Endothelial cell of umbilical vein (primary cell): ENCODE results near the gene TSGA10IP. TPM values are rescaled to one million over a fixed set of nuclear protein-coding genes. Genes with fewer than 3 reads are reported as not detected.

Experiments used
- BruUV-seq: library from RNA; stranded (reverse); fragments of 400-500 nt; replicated peaks from 2 replicates; lab custom pipeline; 2021; lab: Mats Ljungman, UMichigan
- CTCF ChIA-PET: fragments of 300-600, 350-600 bp; sonication (Branson Sonifier 250); formaldehyde crosslinking; loops from one replicate; lab custom pipeline; 2021; ENCODE audit warnings: antibody characterized with exemption, inconsistent platforms; lab: Charles Lee
- POLR2A ChIA-PET: fragments of 300-600, 350-600 bp; sonication (Branson Sonifier 250); formaldehyde crosslinking; loops from one replicate; lab custom pipeline; 2021; ENCODE audit warnings: antibody characterized with exemption, inconsistent platforms; lab: Charles Lee
- DNase-seq: peaks from one replicate; pipeline ENCODE4 v3.0.0-alpha.2; 2011; ENCODE audit warnings: low read depth, low spot score
- FAIRE-seq: peaks from 2 replicates; lab custom pipeline; 2011; peaks lifted over from hg19 to GRCh38; lab: Jason Lieb, UNC
- H2AFZ ChIP-seq: 2 replicates; pipeline ENCODE4 v1.6.0; 2012; ENCODE audit warnings: low read depth, low read length, control low read depth, inconsistent platforms
- H3K27ac ChIP-seq: 2 replicates; pipeline ENCODE4 v1.5.1; 2011; ENCODE audit warnings: low read depth, mild to moderate bottlenecking, control low read depth, low read length, moderate library complexity; ENCODE audit not compliant: insufficient read depth
- H3K27me3 ChIP-seq, 2 experiments: 2 replicates each; pipeline versions ENCODE4 v1.6.0 to v1.6.1; 2011; ENCODE audit warnings: low read length in 2 of 2, mixed read lengths in 1 of 2; ENCODE audit not compliant: control insufficient read depth in 2 of 2, insufficient read depth in 2 of 2
- H3K36me3 ChIP-seq, 2 experiments: 2 replicates in 1 of 2; 3 replicates in 1 of 2; pipeline ENCODE4 v1.5.1; 2011; ENCODE audit warnings: low read length in 2 of 2, mild to moderate bottlenecking in 1 of 2, moderate library complexity in 1 of 2; ENCODE audit not compliant: control insufficient read depth in 2 of 2, insufficient read depth in 2 of 2; ENCODE audit errors: extremely low read depth in 1 of 2
- H3K4me1 ChIP-seq: 3 replicates; pipeline ENCODE4 v1.5.1; 2011; ENCODE audit warnings: mild to moderate bottlenecking, low read length; ENCODE audit not compliant: control insufficient read depth, insufficient read depth; ENCODE audit errors: extremely low read depth
- H3K4me2 ChIP-seq: 2 replicates; pipeline ENCODE4 v1.6.1; 2011; ENCODE audit warnings: low read length, control low read depth, mixed read lengths; ENCODE audit not compliant: insufficient read depth
- H3K4me3 ChIP-seq, 3 experiments: fragments of 200-600 bp in 1 of 3; sonication (generic), shearing (Covaris generic) in 1 of 3; replicated peaks in 1 of 3; 2 replicates each; pipeline ENCODE4 v1.5.1; 2011 to 2016; ENCODE audit warnings: control low read depth in 3 of 3, low read length in 3 of 3, mild to moderate bottlenecking in 2 of 3, inconsistent platforms in 1 of 3, low read depth in 1 of 3, moderate library complexity in 1 of 3; ENCODE audit not compliant: insufficient read depth in 1 of 3
- H3K79me2 ChIP-seq: 2 replicates; pipeline ENCODE4 v1.6.0; 2012; ENCODE audit warnings: low read length, inconsistent platforms; ENCODE audit not compliant: control insufficient read depth, insufficient read depth
- H3K9ac ChIP-seq: replicated peaks from 2 replicates; pipeline ENCODE3; 2011; ENCODE audit warnings: low read length, control low read depth; ENCODE audit not compliant: insufficient read depth; ENCODE audit errors: extremely low read depth
- H3K9me1 ChIP-seq: replicated peaks from 3 replicates; pipeline ENCODE4 v1.6.0; 2011; ENCODE audit warnings: mild to moderate bottlenecking, low read length; ENCODE audit not compliant: control insufficient read depth, insufficient read depth; ENCODE audit errors: extremely low read depth
- H3K9me3 ChIP-seq: replicated peaks from 2 replicates; pipeline ENCODE4 v1.5.1; 2012; ENCODE audit warnings: low read length, inconsistent platforms; ENCODE audit not compliant: control insufficient read depth, insufficient read depth
- H4K20me1 ChIP-seq: replicated peaks from 2 replicates; pipeline ENCODE3; 2011; ENCODE audit warnings: mild to moderate bottlenecking, low read length; ENCODE audit not compliant: control insufficient read depth, insufficient read depth; ENCODE audit errors: extremely low read depth
- CTCF ChIP-seq, 2 donors: IDR thresholded peaks; 1 replicate in 1 of 2; 2 replicates in 1 of 2; pipeline ENCODE4 v1.5.1; 2011; ENCODE audit warnings: low read length in 2 of 2, mild to moderate bottlenecking in 2 of 2, moderate library complexity in 2 of 2, control low read depth in 1 of 2, inconsistent platforms in 1 of 2, low read depth in 1 of 2; ENCODE audit not compliant: insufficient read depth in 1 of 2; ENCODE audit errors: extremely low read depth in 1 of 2
- EZH2 ChIP-seq: IDR thresholded peaks from 2 replicates; pipeline ENCODE4 v1.6.1; 2012; ENCODE audit warnings: borderline replicate concordance, low read depth, mild to moderate bottlenecking, moderate library complexity, low read length, inconsistent platforms; ENCODE audit not compliant: severe bottlenecking
- FOS ChIP-seq: IDR thresholded peaks from 2 replicates; pipeline ENCODE4 v1.6.1; 2011; ENCODE audit warnings: mild to moderate bottlenecking, low read length, moderate library complexity, borderline replicate concordance; ENCODE audit not compliant: insufficient read depth
- GATA2 ChIP-seq: IDR thresholded peaks from 2 replicates; pipeline ENCODE4 v1.7.0; 2011; ENCODE audit warnings: low read depth, mild to moderate bottlenecking, moderate library complexity, mixed read lengths, low read length; ENCODE audit not compliant: insufficient read length, insufficient read depth
- JUN ChIP-seq: IDR thresholded peaks from 2 replicates; pipeline ENCODE4 v1.6.1; 2011; ENCODE audit warnings: borderline replicate concordance, low read depth; ENCODE audit not compliant: insufficient read length, insufficient read depth
- MAX ChIP-seq: IDR thresholded peaks from 2 replicates; pipeline ENCODE4 v1.6.1; 2011; ENCODE audit not compliant: insufficient read depth, insufficient read length
- MYC ChIP-seq: IDR thresholded peaks from one replicate; pipeline ENCODE4 v1.6.1; 2011; ENCODE audit warnings: mild to moderate bottlenecking, low read depth, low read length
- POLR2A ChIP-seq: IDR thresholded peaks from 2 replicates; pipeline ENCODE4 v1.6.1; 2012; ENCODE audit warnings: low read depth, mild to moderate bottlenecking, control low read depth, low read length
- POLR2AphosphoS5 ChIP-seq: IDR thresholded peaks from 2 replicates; pipeline ENCODE4 v1.6.1; 2012; ENCODE audit warnings: low read depth, mild to moderate bottlenecking, control low read depth, low read length, moderate library complexity; ENCODE audit not compliant: insufficient read depth
- dilution Hi-C: fragments of 300-500 bp; cut with MboI; formaldehyde crosslinking; loops from one replicate; pipeline ENCODE4 v1.15.0; 2019; ENCODE audit warnings: low sequenced_read_pairs; ENCODE audit not compliant: extremely low pct_ligation_motif_present
- intact Hi-C: fragments of 100-400 bp; cut with micrococcal nuclease; formaldehyde crosslinking; loops from one replicate; pipeline ENCODE4 v1.10.0; 2022
- polyA plus RNA-seq, 4 experiments: library from polyadenylated mRNA; depleted of rRNA in 3 of 4; stranded (reverse) in 3 of 4; unstranded in 1 of 4; fragments of >200 nt; gene quantifications; 2 replicates each; pipeline versions ENCODE4 v1.2.1 to v1.2.3, GENCODE V29; 2011 to 2012; ENCODE audit warnings: missing spikeins in 1 of 4
- total RNA-seq: library from RNA; stranded (reverse); gene quantifications from 2 replicates; pipeline ENCODE4 v1.2.3, GENCODE V29; 2021

TSGA10IP gene
- total and polyA plus RNA-seq, 2 donors (not counting 3 experiments of a cell fraction or from before 2014, with no cell fraction given): not detected

GRCh38 chr11:65945941-65946558, 770 bp downstream of the TSGA10IP start:
- Histone ChIP-seq H3K4me3 (no peak overlapping the region), H3K9ac (no peak overlapping the region), H3K27me3 (no peaks in the 10 kb centered on the region), H3K9me3 (no peaks in the 10 kb centered on the region), H2AFZ (no peak overlapping the region), H3K27ac (no peak overlapping the region), H3K4me1 (peaks cover 6% of the 10 kb centered on the region), H4K20me1 (no peaks in the 10 kb centered on the region), H3K79me2 (no peaks in the 10 kb centered on the region), H3K36me3 (no peaks in the 10 kb centered on the region), H3K4me2 (no peak overlapping the region), H3K9me1 (no peaks in the 10 kb centered on the region)
- DNase-seq: no peak
- ChIA-PET POLR2A (no interaction called here), CTCF (interaction anchor here (0.6 to 1.1 kb wide), 3 partner anchors 10 to 14 kb away, joined by 3 read pairs; no protein-coding TSS in a partner anchor)
- intact Hi-C loops (no loop called here), dilution Hi-C loops (no loop called here)
- FAIRE-seq: no peak
- no TSS peak for BruUV-seq
- no peak for TF ChIP-seq MYC
- no peak for TF ChIP-seq JUN
- TF ChIP-seq POLR2A: no peak
- no peak for TF ChIP-seq CTCF (IDR thresholded peaks at IDR 0.05; ENCODE audit: extremely low read depth in 1 of 2, insufficient read depth in 1 of 2, low read depth in 1 of 2, low read length in 2 of 2)
- TF ChIP-seq POLR2AphosphoS5: no peak
- no peak for TF ChIP-seq EZH2
- no peak for TF ChIP-seq MAX
- TF ChIP-seq FOS: no peak
- no peak for TF ChIP-seq GATA2
